C4-2B (cell line): ENCODE data around the gene CFAP46.

Experiments
- CTCF ChIP-seq: fragments of 450-650 bp; conservative IDR thresholded peaks from 2 replicates; pipeline ENCODE4 v1.5.1; 2017; ENCODE audit warnings: mild to moderate bottlenecking
- ZFX ChIP-seq: fragments of 450-650 bp; IDR thresholded peaks from 2 replicates; pipeline ENCODE4 v1.6.1; 2017

GRCh38 chr10:132985546-132985900, 43.2 kb upstream of the CFAP46 start:
- TF ChIP-seq CTCF (no peak), ZFX (no peak)
